GM19193 (cell line): ENCODE data around the gene ADIRF.

Experiments
- POLR2A ChIP-seq: IDR thresholded peaks from 4 replicates; pipeline ENCODE4 v1.6.1; 2011; ENCODE audit not compliant: insufficient read depth, insufficient read length; ENCODE audit errors: extremely low read depth

ADIRF gene

DNA sequence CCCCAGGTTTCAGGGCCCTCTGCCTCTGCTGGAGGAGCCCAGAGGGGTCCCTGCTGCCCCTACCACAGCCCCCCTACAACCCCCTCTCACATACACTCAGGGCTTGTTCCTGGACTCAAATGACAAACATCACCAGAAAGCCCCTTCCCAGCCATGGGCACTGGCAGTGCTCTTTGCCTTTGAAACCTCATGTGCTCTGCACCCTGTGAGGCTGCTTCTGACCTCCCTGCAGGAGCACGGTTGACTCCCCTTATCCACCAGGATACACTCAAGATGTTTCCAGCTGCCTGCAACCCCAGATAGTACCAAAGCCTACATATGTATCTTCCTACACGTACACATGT is 3.5 kb upstream of the ADIRF start:
- no peak for TF ChIP-seq POLR2A

DNA sequence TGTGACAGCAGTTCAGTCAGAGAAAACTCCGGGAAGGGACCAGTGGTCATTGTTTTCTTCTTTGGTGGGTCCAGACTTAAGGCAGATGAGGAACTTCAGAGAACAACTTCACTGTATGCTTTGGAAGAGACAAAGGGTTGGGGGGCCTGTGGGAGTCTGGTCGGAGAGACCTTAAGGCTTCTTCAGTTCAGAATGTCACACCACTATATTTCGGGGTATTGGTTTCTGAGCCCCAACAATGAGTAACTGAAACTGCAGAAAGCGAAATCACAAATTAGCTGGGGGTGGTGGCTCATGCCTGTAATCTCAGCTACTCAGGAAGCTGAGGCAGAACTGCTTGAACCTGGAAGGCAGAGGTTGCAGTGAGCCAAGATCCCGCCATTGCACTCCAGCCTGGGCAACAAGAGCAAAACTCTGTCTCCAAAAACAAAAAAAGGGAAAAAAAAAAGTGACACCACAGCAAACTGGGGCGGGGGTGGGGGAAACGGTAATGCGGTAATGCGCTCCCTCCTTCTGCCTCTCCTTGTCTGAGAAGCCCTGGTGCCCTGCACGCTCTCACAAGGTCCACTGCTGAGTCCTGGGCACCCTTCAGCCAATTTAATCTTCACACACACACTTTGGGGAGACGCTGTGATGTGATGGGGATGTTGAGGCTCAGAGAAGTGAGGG is 2.2 kb upstream of the ADIRF start:
- no peak for TF ChIP-seq POLR2A

DNA sequence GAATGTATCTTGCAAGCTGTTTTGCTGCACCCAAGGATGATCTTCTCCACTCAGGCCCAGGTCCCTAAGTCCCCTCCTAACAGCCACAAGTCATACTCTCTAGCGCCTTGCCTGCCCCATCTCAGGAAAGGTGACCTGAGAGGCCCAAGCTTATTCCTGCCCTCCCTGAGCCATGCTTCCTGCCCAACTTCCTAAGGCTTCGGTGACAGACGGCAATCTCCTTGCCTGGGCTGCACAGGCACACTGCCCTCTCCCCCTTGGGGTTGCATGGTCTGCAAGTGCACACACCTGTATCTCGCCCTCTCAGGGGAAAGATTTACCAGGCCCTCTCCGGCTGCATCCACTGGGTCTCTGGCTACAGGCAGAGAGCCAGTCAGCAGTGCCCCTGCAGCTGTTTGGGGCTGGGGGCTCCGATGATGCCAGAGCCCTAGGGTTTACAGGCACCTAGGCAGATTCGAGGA is 771 bp upstream of the ADIRF start:
- TF ChIP-seq POLR2A: no peak

DNA sequence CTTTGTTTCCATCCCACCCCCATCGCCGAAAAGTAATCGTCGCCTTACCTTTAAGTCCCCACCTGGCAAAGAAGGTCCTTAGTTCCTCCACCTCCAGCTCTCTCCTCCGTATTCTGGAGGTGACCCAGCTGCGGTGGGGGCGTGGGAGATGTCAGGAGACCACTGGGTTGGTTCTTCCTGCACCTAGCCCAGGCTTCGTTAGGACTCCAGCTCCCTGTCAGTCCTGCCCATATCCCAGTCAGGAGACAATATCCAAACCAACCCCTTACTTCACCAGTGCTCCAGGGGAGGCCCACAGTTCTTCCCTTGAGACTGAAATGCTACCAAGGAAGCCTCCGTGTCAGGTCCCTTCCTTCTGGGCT is 693 bp downstream of the ADIRF start:
- no peak for TF ChIP-seq POLR2A

DNA sequence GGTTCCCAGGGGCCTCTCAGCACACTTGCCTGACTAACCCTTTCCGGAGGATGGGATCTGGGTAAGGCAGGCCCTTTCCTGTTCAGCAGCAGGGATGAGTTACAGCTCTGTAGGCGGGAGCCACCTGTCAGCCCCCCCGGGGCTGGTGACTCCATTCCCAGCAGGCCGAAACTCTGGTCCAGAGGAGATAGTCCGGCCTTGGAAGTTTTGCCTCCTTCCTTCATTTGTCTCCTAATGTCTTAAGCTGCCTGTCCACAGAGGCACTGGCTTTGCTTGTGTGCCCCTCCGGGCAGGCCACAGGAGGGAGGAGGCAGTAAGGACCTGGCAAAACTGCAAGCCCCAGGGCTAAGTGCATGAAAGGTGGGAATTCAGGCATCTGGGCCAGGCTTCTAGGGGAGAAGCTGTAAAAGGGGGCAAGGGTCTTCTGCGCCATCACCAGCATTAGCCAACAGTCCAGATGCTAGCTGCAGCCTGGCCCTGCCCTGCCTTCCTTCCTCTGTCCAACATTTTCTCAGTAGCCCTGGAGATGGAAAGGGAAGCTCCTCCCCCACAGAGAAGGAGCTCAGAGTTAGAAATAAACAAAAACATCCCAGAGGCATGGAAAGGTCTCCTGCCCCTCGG is 1.2 kb downstream of the ADIRF start:
- TF ChIP-seq POLR2A: no peak

DNA sequence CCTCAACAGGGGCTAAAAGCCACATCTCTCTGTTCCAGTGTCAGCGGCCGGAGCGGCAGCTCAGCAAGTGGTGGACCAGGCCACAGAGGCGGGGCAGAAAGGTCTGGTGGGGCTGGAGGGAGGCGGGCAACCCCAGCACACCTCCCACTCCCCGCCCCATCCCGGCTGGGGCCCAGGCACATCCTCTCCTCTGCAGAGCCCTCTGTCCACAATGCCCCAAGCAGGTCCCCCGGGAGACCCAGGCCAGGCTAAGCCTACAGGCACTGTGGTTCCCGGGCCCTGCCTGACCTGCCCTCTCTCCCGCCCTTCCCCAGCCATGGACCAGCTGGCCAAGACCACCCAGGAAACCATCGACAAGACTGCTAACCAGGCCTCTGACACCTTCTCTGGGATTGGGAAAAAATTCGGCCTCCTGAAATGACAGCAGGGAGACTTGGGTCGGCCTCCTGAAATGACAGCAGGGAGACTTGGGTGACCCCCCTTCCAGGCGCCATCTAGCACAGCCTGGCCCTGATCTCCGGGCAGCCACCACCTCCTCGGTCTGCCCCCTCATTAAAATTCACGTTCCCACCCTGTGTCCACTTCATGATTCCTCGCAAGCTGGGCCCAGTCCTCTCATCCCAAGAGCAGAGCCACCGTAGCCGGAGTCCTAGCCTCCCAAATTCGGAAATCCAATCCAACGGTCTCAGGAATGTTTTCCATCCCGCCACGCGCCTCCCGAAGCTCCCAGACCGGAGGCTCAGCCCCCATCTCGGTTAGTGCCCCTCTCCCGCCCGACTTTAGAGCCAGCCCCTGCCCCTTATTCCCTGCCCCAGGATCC is 2.1 kb downstream of the ADIRF start:
- TF ChIP-seq POLR2A: no peak

DNA sequence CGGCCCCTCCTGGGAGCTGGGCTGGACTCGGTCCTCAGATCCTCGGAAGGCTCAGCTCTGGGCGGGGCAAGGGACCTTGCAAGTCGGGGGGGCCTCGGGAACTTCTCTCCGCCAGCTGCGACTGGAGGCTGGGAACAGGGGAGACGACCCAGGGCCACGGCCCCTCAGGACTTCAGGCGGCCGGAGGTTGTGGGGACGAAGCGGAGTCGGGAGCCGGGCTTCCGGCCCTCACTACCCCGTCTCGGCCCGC is 2.6 kb downstream of the ADIRF start:
- TF ChIP-seq POLR2A: peak; percentile 86

DNA sequence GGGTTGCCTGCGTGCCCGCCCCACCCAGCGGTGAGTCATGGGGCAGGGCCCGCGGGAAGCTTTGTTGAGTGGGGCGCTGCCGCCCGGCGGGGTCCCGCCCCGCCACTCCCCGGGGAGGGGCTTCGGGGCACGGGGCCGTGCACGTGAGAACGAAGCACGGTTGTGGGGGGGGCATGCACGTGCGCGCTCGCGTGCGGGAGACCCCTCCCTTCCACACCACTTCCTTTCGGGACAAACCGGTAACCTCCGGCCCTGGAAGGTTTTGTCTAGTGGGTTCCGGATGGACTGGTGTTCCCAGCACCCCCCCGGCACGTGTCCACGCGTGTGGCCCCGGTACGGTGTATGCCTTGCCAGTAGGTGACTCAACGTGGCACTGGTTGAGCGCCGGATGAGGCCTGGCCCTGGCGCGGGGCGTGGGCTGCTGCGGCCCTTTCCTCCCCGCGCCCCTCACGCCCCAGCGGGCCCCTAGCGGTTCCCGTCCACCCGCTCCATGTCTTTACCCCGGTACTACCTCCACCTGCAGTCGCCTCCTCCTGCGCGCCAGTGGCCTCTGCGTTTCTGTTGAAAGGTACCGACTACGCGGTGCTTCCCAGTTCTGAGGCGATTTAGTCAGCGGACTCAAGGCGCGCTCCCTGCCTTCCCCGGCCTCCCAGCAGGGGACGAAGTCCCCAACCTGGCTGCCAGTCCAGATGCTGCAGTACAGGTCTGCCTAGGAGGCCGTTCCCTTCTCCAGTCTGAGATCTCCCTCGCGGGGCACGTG is 3.1 kb downstream of the ADIRF start:
- peak; percentile 53 for TF ChIP-seq POLR2A

DNA sequence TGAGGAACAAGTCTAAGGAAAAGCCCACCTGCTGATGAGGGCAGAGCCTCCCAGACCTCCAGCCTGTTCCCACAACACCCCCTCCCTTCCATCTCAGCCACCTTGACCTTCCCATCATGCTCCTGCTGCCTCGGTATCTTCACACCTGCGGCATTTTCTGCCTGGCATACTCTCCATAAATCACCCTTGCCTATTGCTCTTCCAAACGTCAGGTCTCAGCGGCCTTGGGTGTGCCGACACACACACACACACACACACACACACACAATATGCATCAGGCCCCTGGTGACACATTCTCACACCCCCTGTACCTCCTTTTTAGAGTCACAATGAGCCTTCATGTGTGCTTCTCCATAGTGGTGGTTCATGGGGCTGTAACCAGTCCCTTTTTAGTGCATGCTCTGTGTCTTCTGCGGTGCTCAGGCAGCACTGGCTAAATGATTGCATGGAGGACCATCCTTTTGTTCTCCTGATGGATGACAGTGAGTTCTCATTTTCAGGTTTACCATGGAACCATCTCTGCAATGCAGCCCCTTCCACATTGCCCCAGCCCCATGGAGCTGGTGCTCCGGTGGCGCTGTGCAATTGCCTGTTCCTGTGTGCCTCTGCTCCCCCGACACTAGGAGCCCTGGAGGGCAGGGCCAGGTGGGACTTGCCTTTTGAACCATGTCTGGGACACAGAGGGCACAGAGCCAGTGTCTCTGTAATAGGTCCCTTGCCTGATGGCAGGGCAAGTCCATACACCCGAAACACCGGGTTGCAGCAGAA is 4.5 kb downstream of the ADIRF start:
- TF ChIP-seq POLR2A: no peak

DNA sequence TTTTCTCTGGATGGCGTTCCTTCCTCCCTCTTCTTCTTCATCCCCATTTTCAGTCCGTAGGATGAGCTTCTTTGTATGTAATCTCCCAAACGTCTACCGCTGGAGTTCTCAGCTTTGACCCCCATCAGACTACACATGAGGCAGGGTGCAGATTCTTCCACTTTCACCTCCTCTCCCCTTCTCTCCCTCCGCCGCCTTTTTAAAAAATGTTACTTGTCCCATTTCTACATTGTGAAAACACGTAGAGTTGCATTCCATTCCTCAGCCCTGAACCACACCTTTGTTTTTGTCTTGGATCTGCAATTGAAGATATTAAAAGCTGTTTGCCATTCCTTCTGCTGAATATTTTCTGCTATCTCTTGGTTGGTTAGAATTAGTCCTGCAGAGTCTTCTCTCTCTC is 6.2 kb downstream of the ADIRF start:
- no peak for TF ChIP-seq POLR2A

DNA sequence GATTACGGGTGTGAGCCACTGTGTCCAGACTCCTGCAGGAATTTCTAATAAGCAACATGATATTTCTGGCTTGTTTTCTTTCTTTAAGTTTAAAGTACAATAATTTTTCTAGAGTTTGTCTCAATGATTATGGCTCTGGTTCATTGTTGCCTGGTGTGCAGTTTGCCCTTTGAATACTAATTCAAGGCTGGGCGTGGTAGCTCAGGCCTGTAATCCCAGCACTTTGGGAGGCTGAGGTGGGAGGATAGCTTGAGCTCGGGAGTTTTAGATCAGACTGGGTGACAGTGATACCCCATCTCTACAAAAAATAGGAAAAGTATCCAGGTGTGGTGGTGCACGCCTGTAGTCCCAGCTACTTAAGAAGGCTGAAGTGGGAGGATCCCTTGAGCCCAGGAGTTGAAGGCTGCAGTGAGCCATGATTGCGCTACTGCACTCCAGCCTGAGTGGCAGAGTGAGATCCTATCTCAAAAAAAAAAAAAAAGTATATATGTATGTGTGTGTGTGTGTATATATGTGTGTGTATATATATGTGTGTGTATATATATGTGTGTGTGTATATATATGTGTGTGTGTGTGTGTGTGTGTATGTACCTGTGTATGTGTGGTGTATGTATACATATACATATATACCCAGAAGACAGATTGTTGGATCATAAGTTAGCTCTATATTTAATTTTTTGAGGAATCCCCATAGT is 8.2 kb downstream of the ADIRF start:
- TF ChIP-seq POLR2A: no peak

DNA sequence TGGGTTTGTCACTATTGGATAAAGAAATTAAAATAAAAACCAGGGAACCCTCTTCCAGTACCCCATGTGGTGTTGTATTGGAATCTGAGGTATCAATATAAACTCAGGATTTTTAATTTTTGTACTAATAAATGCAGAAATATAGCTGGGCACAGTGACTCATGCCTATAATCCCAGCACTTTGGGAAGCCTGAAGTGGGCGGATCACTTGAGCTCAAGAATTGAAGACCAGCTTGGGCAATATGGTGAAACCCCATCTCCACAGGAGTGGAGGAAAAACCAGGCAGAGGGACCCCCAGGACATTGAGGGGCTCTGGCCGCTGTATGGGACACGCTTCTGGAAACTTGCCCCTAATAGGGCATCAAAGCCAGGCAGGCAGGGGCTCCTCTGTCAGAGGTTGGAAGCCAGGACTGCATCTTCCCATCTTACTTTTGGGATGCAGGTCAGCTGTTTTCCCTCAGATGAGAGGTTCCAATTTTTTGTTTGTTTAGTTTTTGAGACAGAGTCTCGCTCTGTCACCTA is 11.1 kb downstream of the ADIRF start:
- TF ChIP-seq POLR2A: no peak

DNA sequence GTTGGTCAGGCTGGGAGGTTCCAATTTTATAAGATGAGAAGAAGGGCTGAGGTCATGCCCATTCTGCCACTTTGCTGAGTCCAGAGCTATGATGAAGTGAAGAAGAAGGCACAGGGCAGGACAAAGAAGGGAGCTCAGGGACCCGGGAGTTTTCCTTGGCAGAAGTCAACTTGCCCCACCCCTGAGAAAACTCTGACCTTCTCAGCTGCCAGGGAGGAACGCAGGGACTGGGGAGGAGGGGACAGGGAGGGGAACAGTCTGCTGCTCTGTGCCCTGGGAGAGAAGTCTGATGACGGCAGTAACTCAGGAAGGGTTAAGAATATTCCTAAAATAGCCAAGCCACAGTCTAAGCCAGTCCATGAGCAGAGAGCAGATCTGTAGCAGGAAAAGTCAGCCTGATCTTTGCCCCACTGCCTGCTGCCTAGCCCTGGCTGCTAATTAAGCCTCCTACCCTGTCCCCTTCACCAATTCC is 11.7 kb downstream of the ADIRF start:
- no peak for TF ChIP-seq POLR2A

DNA sequence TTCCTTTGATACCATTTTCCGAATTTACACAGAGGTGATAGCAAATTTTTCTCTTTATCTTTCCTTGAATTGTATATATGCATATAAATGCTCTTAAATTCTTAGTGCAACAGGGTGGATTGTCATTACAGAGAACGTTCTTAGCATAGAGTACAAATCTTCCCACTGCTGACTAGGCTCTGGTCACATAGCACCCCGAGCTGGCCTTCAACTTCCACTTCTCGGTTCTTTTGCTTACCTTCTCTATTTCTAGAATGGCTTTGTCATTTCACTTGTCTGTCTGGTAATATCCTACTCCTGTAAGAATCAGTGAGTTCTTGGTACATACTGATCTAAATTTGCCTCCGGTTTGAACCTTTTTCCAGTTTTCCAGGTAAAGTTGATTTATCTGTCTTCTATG is 13.4 kb downstream of the ADIRF start:
- TF ChIP-seq POLR2A: no peak
